Right atrium auricular region (tissue), 2 donors: Measurements from ENCODE around the gene GPR161. TPM values are rescaled to one million over a fixed set of nuclear protein-coding genes. Genes with fewer than 3 reads are reported as not detected.

Experiments used
- DNase-seq: peaks from one replicate; pipeline ENCODE4 v3.0.0-alpha.2; 2019; ENCODE audit warnings: low spot score
- H3K27ac ChIP-seq, 2 donors: fragments of 200-600 bp; sonication (generic); 1 replicate in 1 of 2; 2 replicates in 1 of 2; pipeline ENCODE4 v1.5.1; 2016 to 2019
- H3K27me3 ChIP-seq, 2 donors: fragments of 200-600 bp; sonication (generic); one replicate each; pipeline versions ENCODE4 v1.5.1 to v1.6.0; 2017 to 2019
- H3K36me3 ChIP-seq: fragments of 200-600 bp; sonication (generic); one replicate; pipeline ENCODE4 v1.5.1; 2016
- H3K4me1 ChIP-seq, 2 donors: fragments of 200-600 bp; sonication (generic); one replicate each; pipeline versions ENCODE4 v1.5.1 to v1.6.0; 2017 to 2019
- H3K4me3 ChIP-seq, 2 donors: fragments of 200-600 bp; sonication (generic); 1 replicate in 1 of 2; 2 replicates in 1 of 2; pipeline ENCODE4 v1.5.1; 2017 to 2019; ENCODE audit warnings: mild to moderate bottlenecking in 1 of 2, moderate library complexity in 1 of 2
- H3K9me3 ChIP-seq, 2 donors: fragments of 200-600 bp; sonication (generic); one replicate each; pipeline ENCODE4 v1.5.1; 2019
- total RNA-seq, 2 donors: library from RNA; depleted of rRNA; stranded (reverse); fragments of >200 nt; gene quantifications; one replicate each; pipeline ENCODE4 v1.1.0, GENCODE V29; 2016
- TF ChIP-seq, protein P1 (sequence below), 2 donors: fragments of 200-600 bp; sonication (generic); IDR thresholded peaks; one replicate each; pipeline ENCODE4 v1.5.1; 2019; ENCODE audit warnings: antibody characterized with exemption in 2 of 2

GPR161 gene
- total RNA-seq, 2 donors from 2014 or later: 2.9 to 3.2 TPM

DNA sequence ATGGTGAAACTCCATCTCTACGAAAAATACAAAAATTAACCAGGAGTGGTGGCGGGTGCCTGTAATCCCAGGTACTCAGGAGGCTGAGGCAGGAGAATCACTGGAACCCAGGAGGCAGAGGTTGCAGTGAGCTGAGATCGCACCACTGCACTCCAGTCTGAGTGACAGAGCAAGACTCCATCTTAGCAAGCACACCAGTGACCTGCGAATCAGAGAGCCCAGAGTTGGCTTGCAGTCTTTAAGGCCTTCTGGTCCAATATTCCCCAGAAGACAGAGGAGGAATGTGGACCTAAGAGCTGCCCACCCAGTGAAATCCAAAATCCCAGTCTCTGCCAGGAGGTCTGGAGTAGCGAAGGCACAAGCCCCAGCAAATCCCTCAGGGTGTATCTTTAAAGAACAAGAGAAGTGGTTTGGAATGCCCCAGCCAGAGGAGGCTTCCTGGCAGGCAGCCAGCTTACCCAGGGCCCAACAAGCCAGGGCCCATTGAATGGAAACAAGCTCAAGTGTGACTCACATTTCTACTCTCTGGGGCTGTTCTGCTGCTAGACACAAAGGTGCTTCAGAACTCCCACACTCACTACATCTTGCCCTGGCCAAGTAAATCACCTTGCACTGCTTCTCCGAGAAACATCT is 23.9 kb downstream of the GPR161 start:
- Histone ChIP-seq H3K27ac (no peak overlapping the region), H3K9me3 (no peaks in the 10 kb centered on the region), H3K4me1 (no peaks in the 10 kb centered on the region), H3K36me3 (no peaks in the 10 kb centered on the region), H3K4me3 (no peak overlapping the region), H3K27me3 (no peaks in the 10 kb centered on the region)
- DNase-seq: no peak
- TF ChIP-seq, protein P1, sequence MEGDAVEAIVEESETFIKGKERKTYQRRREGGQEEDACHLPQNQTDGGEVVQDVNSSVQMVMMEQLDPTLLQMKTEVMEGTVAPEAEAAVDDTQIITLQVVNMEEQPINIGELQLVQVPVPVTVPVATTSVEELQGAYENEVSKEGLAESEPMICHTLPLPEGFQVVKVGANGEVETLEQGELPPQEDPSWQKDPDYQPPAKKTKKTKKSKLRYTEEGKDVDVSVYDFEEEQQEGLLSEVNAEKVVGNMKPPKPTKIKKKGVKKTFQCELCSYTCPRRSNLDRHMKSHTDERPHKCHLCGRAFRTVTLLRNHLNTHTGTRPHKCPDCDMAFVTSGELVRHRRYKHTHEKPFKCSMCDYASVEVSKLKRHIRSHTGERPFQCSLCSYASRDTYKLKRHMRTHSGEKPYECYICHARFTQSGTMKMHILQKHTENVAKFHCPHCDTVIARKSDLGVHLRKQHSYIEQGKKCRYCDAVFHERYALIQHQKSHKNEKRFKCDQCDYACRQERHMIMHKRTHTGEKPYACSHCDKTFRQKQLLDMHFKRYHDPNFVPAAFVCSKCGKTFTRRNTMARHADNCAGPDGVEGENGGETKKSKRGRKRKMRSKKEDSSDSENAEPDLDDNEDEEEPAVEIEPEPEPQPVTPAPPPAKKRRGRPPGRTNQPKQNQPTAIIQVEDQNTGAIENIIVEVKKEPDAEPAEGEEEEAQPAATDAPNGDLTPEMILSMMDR (IDR thresholded peaks at IDR 0.05): no peak

DNA sequence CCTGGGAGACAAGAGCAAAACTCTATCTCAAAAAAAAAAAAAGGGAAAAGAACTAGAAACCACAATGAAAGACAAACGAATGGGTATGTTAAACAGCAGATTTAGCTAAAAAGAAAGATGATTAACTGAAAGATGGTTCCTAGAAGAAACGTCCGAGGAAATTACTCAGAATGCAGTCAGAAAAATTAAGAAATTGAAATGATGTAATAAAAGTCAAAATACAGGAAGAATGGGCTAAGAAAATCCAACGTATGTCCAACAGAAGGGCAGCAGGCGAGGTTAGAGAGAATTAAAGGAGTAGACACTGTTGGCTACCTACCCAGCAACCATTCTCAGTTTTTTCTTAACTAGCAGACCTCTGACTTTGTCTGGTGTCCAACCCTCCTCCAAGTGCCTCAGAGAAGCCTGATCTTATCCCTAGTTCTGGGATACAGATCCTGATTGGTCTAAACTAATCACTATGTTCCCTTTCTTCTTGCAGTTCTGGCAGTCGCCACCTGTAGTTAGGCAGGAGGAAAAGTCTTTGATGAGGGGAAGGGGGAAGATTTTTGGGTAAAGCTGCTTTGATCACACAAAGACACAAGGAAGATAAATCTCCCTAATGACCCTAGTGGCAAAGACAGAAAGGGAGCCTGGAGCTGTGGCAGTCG is 25.7 kb downstream of the GPR161 start:
- Histone ChIP-seq H3K9me3 (no peaks in the 10 kb centered on the region), H3K36me3 (no peaks in the 10 kb centered on the region), H3K4me1 (no peaks in the 10 kb centered on the region), H3K4me3 (no peak overlapping the region), H3K27me3 (no peaks in the 10 kb centered on the region), H3K27ac (no peak overlapping the region)
- TF ChIP-seq, protein P1 (IDR thresholded peaks at IDR 0.05): no peak
- no peak for DNase-seq

DNA sequence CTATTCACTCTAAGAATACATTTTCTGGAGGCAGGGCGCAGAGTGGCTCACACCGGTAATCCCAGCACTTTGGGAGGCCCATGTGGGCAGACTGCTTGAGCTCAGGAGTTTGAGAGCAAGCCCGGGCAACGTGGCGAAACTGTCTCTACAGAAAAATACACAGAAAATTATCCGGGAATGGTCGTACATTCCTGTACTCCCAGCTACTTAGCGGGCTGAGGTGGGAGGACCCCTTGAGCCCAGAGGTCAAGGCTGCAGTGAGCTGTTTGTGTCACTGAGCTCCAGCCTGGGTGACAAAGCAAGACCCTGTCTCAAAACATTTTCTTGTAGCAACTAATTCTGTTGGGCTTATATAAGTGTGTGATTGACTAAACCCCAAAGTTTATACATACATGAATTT is 30.5 kb downstream of the GPR161 start:
- TF ChIP-seq, protein P1 (IDR thresholded peaks at IDR 0.05): no peak

DNA sequence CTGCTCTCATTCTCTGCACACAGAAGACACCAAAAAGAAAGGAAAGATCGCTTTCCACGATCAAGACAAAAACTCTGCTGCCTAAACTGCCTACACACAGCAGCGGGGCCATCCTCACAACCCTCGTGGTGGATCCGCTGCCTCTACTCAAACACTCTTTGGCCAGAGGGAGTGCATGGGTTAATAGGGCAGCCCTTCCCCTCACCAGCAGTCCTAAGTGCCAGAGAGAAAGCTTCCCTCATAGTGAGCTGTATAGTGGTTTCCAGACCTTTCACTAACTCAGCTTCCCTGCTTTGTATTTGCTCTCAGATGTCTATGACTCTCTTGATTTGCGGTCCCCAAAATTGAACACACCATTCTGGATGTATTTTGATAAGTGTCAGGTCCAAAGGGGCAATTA is 30.9 kb downstream of the GPR161 start:
- Histone ChIP-seq H3K4me1 (no peaks in the 10 kb centered on the region), H3K36me3 (no peaks in the 10 kb centered on the region), H3K27me3 (no peaks in the 10 kb centered on the region), H3K9me3 (no peaks in the 10 kb centered on the region), H3K27ac (no peak overlapping the region), H3K4me3 (no peak overlapping the region)
- DNase-seq: no peak
- TF ChIP-seq, protein P1 (IDR thresholded peaks at IDR 0.05): no peak

More for the DNA sequence above, 30.5 kb downstream of the GPR161 start:
- Histone ChIP-seq H3K4me1 (no peaks in the 10 kb centered on the region), H3K4me3 (no peak overlapping the region), H3K27me3 (no peaks in the 10 kb centered on the region), H3K9me3 (no peaks in the 10 kb centered on the region), H3K27ac (no peak overlapping the region), H3K36me3 (no peaks in the 10 kb centered on the region)
- no peak for DNase-seq

DNA sequence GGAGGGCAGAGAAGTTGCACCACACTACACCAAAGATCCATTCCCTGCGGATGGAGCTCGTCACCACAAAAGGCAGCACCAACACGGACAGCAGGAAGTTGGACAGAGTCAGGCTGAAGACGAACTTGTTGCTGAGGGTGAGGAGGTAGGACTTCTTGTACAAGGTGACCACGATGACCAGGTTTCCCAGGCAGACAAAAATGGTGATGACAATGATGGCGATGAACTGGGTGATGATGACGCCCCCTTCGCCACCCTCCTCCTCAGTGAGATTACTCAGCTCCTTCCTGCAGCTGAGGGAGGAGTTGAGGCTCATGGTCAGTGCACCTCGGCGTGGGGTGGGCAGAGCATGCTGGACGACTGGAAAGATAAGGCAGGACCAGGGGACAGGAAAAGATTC is 32.2 kb downstream of the GPR161 start:
- TF ChIP-seq, protein P1 (IDR thresholded peaks at IDR 0.05): no peak
- no peak for DNase-seq
- H3K27ac ChIP-seq: no peak overlapping the region
- no peaks in the 10 kb centered on the region for H3K27me3 ChIP-seq
- no peak overlapping the region for H3K4me3 ChIP-seq
- no peaks in the 10 kb centered on the region for H3K4me1 ChIP-seq
- no peaks in the 10 kb centered on the region for H3K36me3 ChIP-seq
- H3K9me3 ChIP-seq: no peaks in the 10 kb centered on the region
